ENCODE data around the gene ARAP1.
A peak's percentile ranks its signal among the peaks of the same experiment; 100 is the strongest.

Gene ARAP1

DNA sequence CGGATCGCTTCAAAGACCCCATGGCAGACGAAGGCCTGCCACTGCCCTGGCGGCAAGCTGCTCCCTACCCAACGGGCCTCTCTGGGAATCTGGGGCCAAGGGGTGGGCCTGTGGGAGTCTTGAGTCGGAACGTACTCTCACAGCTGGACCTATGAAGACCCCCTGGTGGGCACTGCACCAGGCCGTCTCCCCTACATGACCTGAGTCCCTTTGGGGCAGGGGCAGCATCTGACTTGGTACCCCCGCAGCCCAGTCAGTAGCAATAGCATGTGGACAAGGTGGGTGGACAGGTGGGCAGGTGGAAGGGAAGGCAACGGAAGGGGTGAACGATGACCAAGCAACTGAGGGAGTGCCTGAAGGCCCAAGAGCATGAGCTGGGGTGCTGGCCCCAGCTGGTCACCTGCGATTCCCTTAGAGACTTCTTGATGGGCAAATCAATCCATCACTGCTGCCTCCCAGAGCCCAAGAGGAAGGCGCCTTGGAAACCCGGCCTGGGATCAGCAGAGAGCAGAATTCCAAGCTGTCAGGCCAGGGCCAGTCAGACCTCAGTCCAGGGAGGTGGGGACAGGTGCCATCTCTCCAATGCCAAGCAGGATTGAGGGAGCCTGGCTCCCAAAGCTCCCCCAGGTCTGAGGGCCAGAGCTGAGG is 35.3 kb downstream of the ARAP1 start:
- H3K4me1 ChIP-seq (ENCODE audit: insufficient read depth, low read length), result no peaks in the 10 kb centered on the region
- no peaks in the 10 kb centered on the region for H3K9me3 ChIP-seq (ENCODE audit: insufficient read depth, low read depth, low read length)
- H3K27me3 ChIP-seq (ENCODE audit: insufficient read depth, low read length), result no peaks in the 10 kb centered on the region
- H3K36me3 ChIP-seq (ENCODE audit: insufficient read depth, low read depth, low read length), result no peaks in the 10 kb centered on the region; the same call in 1 of the 2 replicates
- no peak overlapping the region for H3K27ac ChIP-seq (ENCODE audit: low read length)
- no peak overlapping the region for H3K9ac ChIP-seq (ENCODE audit: low read depth, low read length)
- H3K4me3 ChIP-seq (ENCODE audit: low read length), result no peak overlapping the region

DNA sequence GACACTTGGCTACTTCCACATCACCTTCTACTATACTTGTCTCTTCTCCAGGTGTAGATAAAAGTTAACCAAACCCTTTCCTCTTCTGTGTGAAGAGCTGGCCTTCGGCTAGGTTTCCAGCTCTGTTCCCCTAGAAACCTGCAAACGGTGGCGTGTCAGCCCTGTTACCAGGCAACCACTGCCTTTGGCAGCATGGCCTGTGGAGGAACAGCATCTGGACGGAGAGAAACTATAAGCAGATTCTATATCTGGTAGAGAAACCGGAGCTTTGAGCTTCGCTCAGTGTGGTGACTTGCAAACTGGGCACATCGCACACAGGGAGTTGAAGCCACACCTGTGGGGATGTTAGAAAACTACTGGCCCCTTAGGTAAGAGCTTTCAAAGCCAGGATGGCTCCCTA is 35.9 kb downstream of the ARAP1 start:
- Histone ChIP-seq H3K4me3 (ENCODE audit: low read length) (no peak overlapping the region), H3K9me3 (ENCODE audit: insufficient read depth, low read depth, low read length) (no peaks in the 10 kb centered on the region), H3K27me3 (ENCODE audit: insufficient read depth, low read length) (no peaks in the 10 kb centered on the region), H3K9ac (ENCODE audit: low read depth, low read length) (no peak overlapping the region), H3K36me3 (ENCODE audit: insufficient read depth, low read depth, low read length) (no peaks in the 10 kb centered on the region; the same call in 1 of the 2 replicates), H3K27ac (ENCODE audit: low read length) (no peak overlapping the region), H3K4me1 (ENCODE audit: insufficient read depth, low read length) (no peaks in the 10 kb centered on the region)

DNA sequence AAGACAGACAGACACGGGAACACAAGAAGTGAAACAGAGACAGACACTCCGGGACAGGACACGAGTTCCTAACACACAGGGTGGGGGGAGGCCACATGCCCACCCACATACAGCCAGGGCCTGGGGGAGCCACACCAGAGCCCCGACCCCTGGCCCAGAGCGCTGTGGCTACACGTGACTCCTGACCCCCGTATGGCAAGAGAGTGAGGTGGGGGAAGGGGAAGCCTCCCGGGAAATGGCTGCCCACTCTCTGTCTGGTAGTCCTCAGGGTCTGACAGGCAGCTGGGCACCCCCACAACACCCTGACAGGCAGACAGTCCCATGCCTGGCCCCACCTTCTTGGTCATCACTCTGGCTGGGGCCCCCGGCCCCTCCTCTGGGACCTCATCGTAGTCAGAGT is 39.4 kb downstream of the ARAP1 start:
- Histone ChIP-seq H3K27me3 (ENCODE audit: insufficient read depth, low read length) (no peaks in the 10 kb centered on the region), H3K36me3 (ENCODE audit: insufficient read depth, low read depth, low read length) (peaks cover 15% of the 10 kb centered on the region; the same call in 1 of the 2 replicates), H3K4me1 (ENCODE audit: insufficient read depth, low read length) (no peaks in the 10 kb centered on the region), H3K4me3 (ENCODE audit: low read length) (no peak overlapping the region), H3K27ac (ENCODE audit: low read length) (no peak overlapping the region), H3K9me3 (ENCODE audit: insufficient read depth, low read depth, low read length) (no peaks in the 10 kb centered on the region), H3K9ac (ENCODE audit: low read depth, low read length) (no peak overlapping the region)

DNA sequence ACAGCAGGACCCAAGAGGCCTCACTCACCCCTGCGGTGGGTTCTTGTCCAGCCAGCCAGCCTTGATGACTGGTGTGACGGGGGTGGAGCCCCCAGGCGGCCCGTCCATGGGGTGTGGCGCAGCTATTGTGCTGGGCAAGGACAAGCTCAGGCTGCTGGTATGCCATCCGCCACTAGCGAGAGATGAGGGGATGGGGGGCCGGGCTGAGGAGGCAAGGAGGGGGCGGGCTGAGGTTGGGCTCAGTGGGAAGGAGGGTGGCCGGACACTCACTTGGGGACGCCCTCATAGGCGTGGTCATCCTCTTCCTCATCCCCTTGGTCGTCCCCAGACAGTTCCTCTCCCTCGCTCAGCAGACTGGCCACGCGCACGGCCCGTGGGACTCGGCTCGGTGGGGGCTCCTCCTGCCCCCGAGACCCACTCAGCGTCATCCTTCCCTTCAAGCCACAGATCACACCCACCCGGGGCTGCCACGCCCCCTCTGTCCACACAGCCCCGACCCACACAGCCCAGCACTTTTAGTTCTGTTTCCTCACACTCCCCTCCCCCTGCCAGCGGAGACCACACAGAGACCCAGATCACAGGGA is 39.9 kb downstream of the ARAP1 start:
- Histone ChIP-seq H3K4me1 (ENCODE audit: insufficient read depth, low read length) (no peaks in the 10 kb centered on the region; the same call in 1 of the 2 replicates), H3K9ac (ENCODE audit: low read depth, low read length) (no peak overlapping the region), H3K9me3 (ENCODE audit: insufficient read depth, low read depth, low read length) (no peaks in the 10 kb centered on the region), H3K36me3 (ENCODE audit: insufficient read depth, low read depth, low read length) (peaks cover 21% of the 10 kb centered on the region; the same call in 1 of the 2 replicates), H3K4me3 (ENCODE audit: low read length) (no peak overlapping the region), H3K27ac (ENCODE audit: low read length) (no peak overlapping the region), H3K27me3 (ENCODE audit: insufficient read depth, low read length) (no peaks in the 10 kb centered on the region)

DNA sequence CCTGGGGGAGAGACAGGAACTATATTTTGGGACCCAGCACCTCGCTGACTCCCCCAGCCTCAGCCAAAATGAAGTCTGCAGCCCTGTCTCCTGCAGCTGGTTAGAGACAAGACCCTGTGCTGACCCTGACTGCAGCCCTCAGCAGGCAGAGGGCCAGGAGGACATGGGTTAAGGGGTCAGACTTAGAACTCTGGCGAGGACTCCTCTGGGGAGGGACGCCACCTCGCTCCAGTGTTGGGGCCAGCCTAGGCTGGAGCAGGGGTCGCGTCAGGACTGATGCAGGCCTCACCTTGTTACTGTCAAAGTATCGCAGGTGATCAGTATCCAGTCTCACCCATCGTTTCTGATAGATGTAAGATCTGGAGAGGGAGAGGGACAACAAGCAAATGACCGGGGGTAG is 41.1 kb downstream of the ARAP1 start:
- H3K4me1 ChIP-seq (ENCODE audit: insufficient read depth, low read length), result peaks cover 9% of the 10 kb centered on the region; the same call in 1 of the 2 replicates
- no peaks in the 10 kb centered on the region for H3K9me3 ChIP-seq (ENCODE audit: insufficient read depth, low read depth, low read length)
- H3K9ac ChIP-seq (ENCODE audit: low read depth, low read length), result no peak overlapping the region
- H3K27ac ChIP-seq (ENCODE audit: low read length), result no peak overlapping the region
- no peaks in the 10 kb centered on the region for H3K27me3 ChIP-seq (ENCODE audit: insufficient read depth, low read length)
- H3K4me3 ChIP-seq (ENCODE audit: low read length), result no peak overlapping the region
- H3K36me3 ChIP-seq (ENCODE audit: insufficient read depth, low read depth, low read length), result peaks cover 26% of the 10 kb centered on the region; the same call in 1 of the 2 replicates

- H3K4me3 ChIP-seq (ENCODE audit: low read length), result no peak overlapping the region
- no peaks in the 10 kb centered on the region for H3K9me3 ChIP-seq (ENCODE audit: insufficient read depth, low read depth, low read length)
- H3K27ac ChIP-seq (ENCODE audit: low read length), result no peak overlapping the region
- H3K27me3 ChIP-seq (ENCODE audit: insufficient read depth, low read length), result no peaks in the 10 kb centered on the region
- H3K36me3 ChIP-seq (ENCODE audit: insufficient read depth, low read depth, low read length), result peaks cover 26% of the 10 kb centered on the region; the same call in 1 of the 2 replicates
- H3K9ac ChIP-seq (ENCODE audit: low read depth, low read length), result no peak overlapping the region
- H3K4me1 ChIP-seq (ENCODE audit: insufficient read depth, low read length), result peaks cover 15% of the 10 kb centered on the region; the same call in 1 of the 2 replicates
Measured at GRCh38 chr11:72710278-72710677, 41.9 kb downstream of the ARAP1 start.

DNA sequence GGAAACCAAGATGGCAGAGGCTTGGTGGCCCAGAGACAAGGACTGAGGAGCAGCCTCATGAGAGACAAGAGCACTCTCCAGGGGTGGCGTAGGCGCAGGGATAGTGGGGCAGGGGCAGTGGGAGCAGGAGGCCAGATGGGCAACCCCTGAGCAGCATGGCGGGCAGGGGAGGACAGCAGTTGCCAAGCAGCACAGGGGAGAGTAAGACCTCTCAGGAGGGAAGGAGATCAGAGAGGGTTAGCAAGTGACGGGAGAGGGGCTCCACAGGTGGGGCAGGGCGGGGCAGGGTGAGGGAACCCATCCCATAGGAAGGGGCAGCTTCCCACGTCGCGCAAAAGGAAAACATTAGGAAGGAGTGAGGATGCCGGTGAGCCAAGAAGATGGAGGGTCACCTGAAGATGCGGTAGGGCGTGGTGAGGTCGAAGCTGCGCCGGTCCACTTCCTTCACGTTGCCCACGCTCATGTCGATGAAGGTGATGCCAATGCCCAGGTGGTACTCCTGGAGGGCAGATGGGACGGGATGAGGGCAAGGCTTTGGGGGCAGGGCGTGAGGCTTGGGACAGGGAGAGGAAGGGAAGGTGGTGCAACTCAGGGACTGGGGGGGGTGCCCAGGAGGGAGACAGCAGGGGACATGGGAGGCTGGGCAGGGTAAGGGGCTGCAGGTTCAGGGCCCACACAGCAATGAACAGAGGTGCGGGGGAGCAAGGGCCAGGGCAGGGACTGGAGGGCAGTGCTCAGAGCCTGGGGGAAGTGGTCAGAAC is 42.5 kb downstream of the ARAP1 start:
- H3K27ac ChIP-seq (ENCODE audit: low read length), result no peak overlapping the region
- no peak overlapping the region for H3K4me3 ChIP-seq (ENCODE audit: low read length)
- peaks cover 26% of the 10 kb centered on the region; the same call in 1 of the 2 replicates for H3K36me3 ChIP-seq (ENCODE audit: insufficient read depth, low read depth, low read length)
- H3K27me3 ChIP-seq (ENCODE audit: insufficient read depth, low read length), result no peaks in the 10 kb centered on the region
- no peaks in the 10 kb centered on the region for H3K9me3 ChIP-seq (ENCODE audit: insufficient read depth, low read depth, low read length)
- peaks cover 21% of the 10 kb centered on the region; the same call in 1 of the 2 replicates for H3K4me1 ChIP-seq (ENCODE audit: insufficient read depth, low read length)
- no peak overlapping the region for H3K9ac ChIP-seq (ENCODE audit: low read depth, low read length)

DNA sequence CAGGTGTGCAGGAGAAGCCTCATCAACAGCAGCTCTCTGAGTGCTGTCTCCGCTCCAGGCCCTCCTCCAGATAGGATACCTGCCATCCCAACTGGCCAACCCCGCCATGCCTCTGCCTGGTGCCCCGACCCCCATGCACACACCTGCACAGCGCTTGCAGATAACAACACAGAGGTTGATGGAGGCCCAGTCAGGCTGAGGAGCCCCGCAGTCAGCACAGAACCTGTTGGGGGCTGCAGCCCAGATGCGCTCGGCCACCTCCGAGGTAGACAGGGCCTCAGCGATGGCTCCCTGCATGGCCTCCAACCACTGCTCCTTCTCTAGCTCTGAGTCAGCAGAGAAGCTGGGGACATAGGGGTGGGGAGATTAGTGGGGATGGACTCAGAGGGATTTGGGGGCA is 45.2 kb downstream of the ARAP1 start:
- H3K27ac ChIP-seq (ENCODE audit: low read length), result no peak overlapping the region
- no peak overlapping the region for H3K4me3 ChIP-seq (ENCODE audit: low read length)
- H3K9me3 ChIP-seq (ENCODE audit: insufficient read depth, low read depth, low read length), result no peaks in the 10 kb centered on the region
- peaks cover 37% of the 10 kb centered on the region; the same call in 1 of the 2 replicates for H3K36me3 ChIP-seq (ENCODE audit: insufficient read depth, low read depth, low read length)
- H3K4me1 ChIP-seq (ENCODE audit: insufficient read depth, low read length), result peaks cover 24% of the 10 kb centered on the region; the same call in 1 of the 2 replicates
- no peak overlapping the region for H3K9ac ChIP-seq (ENCODE audit: low read depth, low read length)
- H3K27me3 ChIP-seq (ENCODE audit: insufficient read depth, low read length), result no peaks in the 10 kb centered on the region

GRCh38 chr11:72706579-72706978 is 45.6 kb downstream of the ARAP1 start:
- no peaks in the 10 kb centered on the region for H3K9me3 ChIP-seq (ENCODE audit: insufficient read depth, low read depth, low read length)
- H3K9ac ChIP-seq (ENCODE audit: low read depth, low read length), result 0 out of 2 replicates have a peak overlapping the region, but pooled peaks have one; percentile 11
- H3K27ac ChIP-seq (ENCODE audit: low read length), result no peak overlapping the region
- H3K4me3 ChIP-seq (ENCODE audit: low read length), result peak overlapping the region; percentile 35
- peaks cover 24% of the 10 kb centered on the region; the same call in 1 of the 2 replicates for H3K4me1 ChIP-seq (ENCODE audit: insufficient read depth, low read length)
- H3K27me3 ChIP-seq (ENCODE audit: insufficient read depth, low read length), result no peaks in the 10 kb centered on the region
- peaks cover 37% of the 10 kb centered on the region; the same call in 1 of the 2 replicates for H3K36me3 ChIP-seq (ENCODE audit: insufficient read depth, low read depth, low read length)

- H3K4me3 ChIP-seq (ENCODE audit: low read length), result peak overlapping the region; percentile 35
- H3K4me1 ChIP-seq (ENCODE audit: insufficient read depth, low read length), result peaks cover 24% of the 10 kb centered on the region; the same call in 1 of the 2 replicates
- peak overlapping the region; percentile 44 for H3K9ac ChIP-seq (ENCODE audit: low read depth, low read length)
- no peak overlapping the region for H3K27ac ChIP-seq (ENCODE audit: low read length)
- no peaks in the 10 kb centered on the region for H3K9me3 ChIP-seq (ENCODE audit: insufficient read depth, low read depth, low read length)
- peaks cover 44% of the 10 kb centered on the region for H3K36me3 ChIP-seq (ENCODE audit: insufficient read depth, low read depth, low read length)
- H3K27me3 ChIP-seq (ENCODE audit: insufficient read depth, low read length), result no peaks in the 10 kb centered on the region
Measured at GRCh38 chr11:72705442-72706365, 46.5 kb downstream of the ARAP1 start.

GRCh38 chr11:72704783-72705265 is 47.4 kb downstream of the ARAP1 start:
- H3K4me3 ChIP-seq (ENCODE audit: low read length), result no peak overlapping the region
- no peak overlapping the region for H3K9ac ChIP-seq (ENCODE audit: low read depth, low read length)
- H3K27me3 ChIP-seq (ENCODE audit: insufficient read depth, low read length), result no peaks in the 10 kb centered on the region
- peaks cover 51% of the 10 kb centered on the region for H3K36me3 ChIP-seq (ENCODE audit: insufficient read depth, low read depth, low read length)
- H3K4me1 ChIP-seq (ENCODE audit: insufficient read depth, low read length), result peaks cover 24% of the 10 kb centered on the region; the same call in 1 of the 2 replicates
- no peak overlapping the region for H3K27ac ChIP-seq (ENCODE audit: low read length)
- H3K9me3 ChIP-seq (ENCODE audit: insufficient read depth, low read depth, low read length), result no peaks in the 10 kb centered on the region
